Mesendoderm (in vitro differentiated cells): ENCODE measurements around the gene CXorf58.

ENCODE experiments used
- DNase-seq: peaks from one replicate; pipeline ENCODE4 v3.0.0; 2013
- H2AK5ac ChIP-seq: 2 replicates; pipeline ENCODE4 v1.6.1; 2013; ENCODE audit warnings: low read length, inconsistent platforms
- H2BK120ac ChIP-seq: 2 replicates; pipeline ENCODE4 v1.6.1; 2013; ENCODE audit warnings: low read depth, mild to moderate bottlenecking, low read length, moderate library complexity, mixed read lengths
- H2BK15ac ChIP-seq: replicated peaks from 2 replicates; pipeline ENCODE4 v1.6.1; 2013; ENCODE audit warnings: low read depth, mild to moderate bottlenecking, moderate library complexity
- H2BK5ac ChIP-seq: 2 replicates; pipeline ENCODE4 v1.6.1; 2013; ENCODE audit warnings: low read length, inconsistent platforms
- H3K18ac ChIP-seq: 2 replicates; pipeline ENCODE4 v1.6.1; 2013; ENCODE audit warnings: mild to moderate bottlenecking, low read length, mixed read lengths
- H3K23ac ChIP-seq: one replicate; pipeline ENCODE4 v1.6.1; 2013; ENCODE audit warnings: low read length
- H3K27ac ChIP-seq: 2 replicates; pipeline ENCODE4 v1.5.1; 2013; ENCODE audit warnings: low read depth, mild to moderate bottlenecking, inconsistent platforms, low read length, moderate library complexity
- H3K27me3 ChIP-seq: 2 replicates; pipeline ENCODE4 v1.6.1; 2013; ENCODE audit warnings: low read length, control low read depth, mild to moderate bottlenecking, inconsistent platforms; ENCODE audit not compliant: insufficient read depth, poor library complexity
- H3K36me3 ChIP-seq: 2 replicates; pipeline ENCODE4 v1.6.1; 2013; ENCODE audit warnings: low read length, inconsistent platforms; ENCODE audit not compliant: control insufficient read depth, insufficient read depth
- H3K4ac ChIP-seq: one replicate; pipeline ENCODE4 v1.6.1; 2013; ENCODE audit warnings: low read depth, mild to moderate bottlenecking, low read length, moderate library complexity
- H3K4me1 ChIP-seq: 2 replicates; pipeline ENCODE4 v1.6.1; 2013; ENCODE audit warnings: low read depth, low read length, inconsistent platforms; ENCODE audit not compliant: control insufficient read depth
- H3K4me2 ChIP-seq: 2 replicates; pipeline ENCODE4 v1.6.1; 2013; ENCODE audit warnings: low read length
- H3K4me3 ChIP-seq: 2 replicates; pipeline ENCODE4 v1.5.1; 2013; ENCODE audit warnings: mild to moderate bottlenecking, low read length
- H3K56ac ChIP-seq: one replicate; pipeline ENCODE4 v1.6.1; 2013; ENCODE audit warnings: low read length
- H3K79me1 ChIP-seq: 2 replicates; pipeline ENCODE4 v1.6.1; 2013; ENCODE audit warnings: low read length, inconsistent platforms
- H3K79me2 ChIP-seq: 2 replicates; pipeline ENCODE4 v1.6.1; 2013; ENCODE audit warnings: mild to moderate bottlenecking, low read length; ENCODE audit not compliant: control insufficient read depth, insufficient read depth
- H3K9ac ChIP-seq: 2 replicates; pipeline ENCODE4 v1.6.1; 2013; ENCODE audit warnings: low read length, inconsistent platforms
- H4K5ac ChIP-seq: one replicate; pipeline ENCODE4 v1.6.1; 2013; ENCODE audit warnings: low read length
- H4K8ac ChIP-seq: one replicate; pipeline ENCODE4 v1.6.1; 2013; ENCODE audit warnings: low read depth, mild to moderate bottlenecking, control low read depth, low read length, moderate library complexity
- WGBS: extraction: QIAGEN DNeasy Blood & Tissue Kit; methylation state at CpG from one replicate; pipeline ENCODE4 v1.1.7; 2013; ENCODE audit warnings: low lambda C conversion rate, missing lambda C conversion rate; ENCODE audit not compliant: insufficient coverage; ENCODE audit errors: extremely low coverage; 5-methylcytosine and 5-hydroxymethylcytosine counted together

Gene CXorf58

GRCh38 chrX:23936180-23936579 is 28.4 kb downstream of the CXorf58 start:
- no peak overlapping the region for H2AK5ac ChIP-seq
- no peak overlapping the region for H3K4ac ChIP-seq
- no peak overlapping the region for H3K9ac ChIP-seq
- no peak overlapping the region for H4K5ac ChIP-seq
- H3K4me3 ChIP-seq: no peak overlapping the region
- H3K27ac ChIP-seq: no peak overlapping the region
- H3K36me3 ChIP-seq: no peaks in the 10 kb centered on the region
- no peak overlapping the region for H2BK15ac ChIP-seq
- DNase-seq: no peak
- H3K4me1 ChIP-seq: no peaks in the 10 kb centered on the region
- no peak overlapping the region for H4K8ac ChIP-seq
- no peak overlapping the region for H3K4me2 ChIP-seq
- no peaks in the 10 kb centered on the region for H3K79me1 ChIP-seq
- no peaks in the 10 kb centered on the region for H3K79me2 ChIP-seq
- no peaks in the 10 kb centered on the region for H3K27me3 ChIP-seq
- H3K18ac ChIP-seq: no peak overlapping the region
- WGBS: no CpG with 5 or more reads among the region's 1 CpG
- H3K23ac ChIP-seq: no peak overlapping the region
- H2BK120ac ChIP-seq: no peak overlapping the region
- H2BK5ac ChIP-seq: no peak overlapping the region
- H3K56ac ChIP-seq: no peak overlapping the region

- Histone ChIP-seq H3K79me2 (no peaks in the 10 kb centered on the region), H3K36me3 (no peaks in the 10 kb centered on the region), H3K79me1 (no peaks in the 10 kb centered on the region), H3K23ac (no peak overlapping the region), H3K27me3 (no peaks in the 10 kb centered on the region), H4K5ac (no peak overlapping the region), H3K9ac (no peak overlapping the region), H2BK120ac (no peak overlapping the region), H3K27ac (no peak overlapping the region), H3K56ac (no peak overlapping the region), H3K4me2 (no peak overlapping the region), H3K18ac (no peak overlapping the region), H3K4ac (no peak overlapping the region), H4K8ac (no peak overlapping the region), H3K4me3 (no peak overlapping the region), H2BK15ac (no peak overlapping the region), H2BK5ac (no peak overlapping the region), H2AK5ac (no peak overlapping the region), H3K4me1 (no peaks in the 10 kb centered on the region)
- no peak for DNase-seq
- WGBS: no CpG with 5 or more reads among the region's 4 CpGs
Observed at GRCh38 chrX:23937100-23937499, 29.3 kb downstream of the CXorf58 start.

GRCh38 chrX:23938690-23939089 is 30.9 kb downstream of the CXorf58 start:
- Histone ChIP-seq H3K9ac (no peak overlapping the region), H3K79me1 (no peaks in the 10 kb centered on the region), H3K4me3 (no peak overlapping the region), H3K4me2 (no peak overlapping the region), H3K56ac (no peak overlapping the region), H3K23ac (no peak overlapping the region), H2BK120ac (no peak overlapping the region), H3K27me3 (no peaks in the 10 kb centered on the region), H4K8ac (no peak overlapping the region), H3K4me1 (no peaks in the 10 kb centered on the region), H2BK5ac (no peak overlapping the region), H2AK5ac (no peak overlapping the region), H3K36me3 (no peaks in the 10 kb centered on the region), H3K79me2 (no peaks in the 10 kb centered on the region), H4K5ac (no peak overlapping the region), H3K27ac (no peak overlapping the region), H2BK15ac (no peak overlapping the region), H3K18ac (no peak overlapping the region), H3K4ac (no peak overlapping the region)
- WGBS: no CpG with 5 or more reads among the region's 1 CpG
- DNase-seq: no peak

GRCh38 chrX:23939203-23939602 is 31.4 kb downstream of the CXorf58 start:
- H2BK15ac ChIP-seq: no peak overlapping the region
- no peaks in the 10 kb centered on the region for H3K4me1 ChIP-seq
- H3K56ac ChIP-seq: no peak overlapping the region
- H3K4ac ChIP-seq: no peak overlapping the region
- no peak overlapping the region for H3K18ac ChIP-seq
- H2BK5ac ChIP-seq: no peak overlapping the region
- H3K9ac ChIP-seq: no peak overlapping the region
- H3K4me2 ChIP-seq: no peak overlapping the region
- no peak overlapping the region for H2AK5ac ChIP-seq
- no peak overlapping the region for H4K5ac ChIP-seq
- no peaks in the 10 kb centered on the region for H3K79me1 ChIP-seq
- no peaks in the 10 kb centered on the region for H3K79me2 ChIP-seq
- H3K27ac ChIP-seq: no peak overlapping the region
- H2BK120ac ChIP-seq: no peak overlapping the region
- DNase-seq: no peak
- no peaks in the 10 kb centered on the region for H3K36me3 ChIP-seq
- no peak overlapping the region for H3K4me3 ChIP-seq
- WGBS: no CpG with 5 or more reads among the region's 1 CpG
- H3K27me3 ChIP-seq: no peaks in the 10 kb centered on the region
- H3K23ac ChIP-seq: no peak overlapping the region
- no peak overlapping the region for H4K8ac ChIP-seq

- H2BK5ac ChIP-seq: no peak overlapping the region
- WGBS: no CpG with 5 or more reads among the region's 1 CpG
- H3K79me2 ChIP-seq: no peaks in the 10 kb centered on the region
- H3K56ac ChIP-seq: no peak overlapping the region
- H3K9ac ChIP-seq: no peak overlapping the region
- H3K79me1 ChIP-seq: no peaks in the 10 kb centered on the region
- no peak overlapping the region for H2AK5ac ChIP-seq
- H3K36me3 ChIP-seq: no peaks in the 10 kb centered on the region
- H3K4me2 ChIP-seq: no peak overlapping the region
- no peak overlapping the region for H4K5ac ChIP-seq
- H3K4me1 ChIP-seq: no peaks in the 10 kb centered on the region
- no peak overlapping the region for H2BK15ac ChIP-seq
- no peak overlapping the region for H3K27ac ChIP-seq
- no peak overlapping the region for H3K23ac ChIP-seq
- H3K18ac ChIP-seq: no peak overlapping the region
- H3K27me3 ChIP-seq: no peaks in the 10 kb centered on the region
- no peak overlapping the region for H3K4ac ChIP-seq
- no peak overlapping the region for H4K8ac ChIP-seq
- H2BK120ac ChIP-seq: no peak overlapping the region
- no peak overlapping the region for H3K4me3 ChIP-seq
- DNase-seq: no peak
Observed at GRCh38 chrX:23944234-23944633, 36.4 kb downstream of the CXorf58 start.

- no peaks in the 10 kb centered on the region for H3K36me3 ChIP-seq
- H3K9ac ChIP-seq: no peak overlapping the region
- H3K27me3 ChIP-seq: no peaks in the 10 kb centered on the region
- no peak overlapping the region for H3K23ac ChIP-seq
- peak overlapping the region; percentile 0 for H3K4ac ChIP-seq
- no peak overlapping the region for H4K8ac ChIP-seq
- H3K27ac ChIP-seq: no peak overlapping the region
- H2BK5ac ChIP-seq: no peak overlapping the region
- no peak overlapping the region for H3K18ac ChIP-seq
- WGBS: no CpG with 5 or more reads among the region's 1 CpG
- H3K56ac ChIP-seq: no peak overlapping the region
- H2BK15ac ChIP-seq: no peak overlapping the region
- H3K79me1 ChIP-seq: no peaks in the 10 kb centered on the region
- H3K79me2 ChIP-seq: no peaks in the 10 kb centered on the region
- no peak overlapping the region for H3K4me2 ChIP-seq
- H4K5ac ChIP-seq: no peak overlapping the region
- no peak for DNase-seq
- H3K4me3 ChIP-seq: no peak overlapping the region
- no peak overlapping the region for H2AK5ac ChIP-seq
- no peaks in the 10 kb centered on the region for H3K4me1 ChIP-seq
- H2BK120ac ChIP-seq: no peak overlapping the region
Observed at GRCh38 chrX:23945206-23945605, 37.4 kb downstream of the CXorf58 start.
